ENCODE results near the gene ITLN2.

GRCh38 chr1:160910170-160910750, 44.3 kb downstream of the ITLN2 start:
- TF ChIP-seq EZH2 (IDR thresholded peaks at IDR 0.05; ENCODE audit: insufficient read depth, poor library complexity, severe bottlenecking): no peak
- no peak for TF ChIP-seq EZH2phosphoT487 (IDR thresholded peaks at IDR 0.05; ENCODE audit: insufficient read depth, low read depth)
